Heart left ventricle (tissue), 16 donors: ENCODE measurements around the gene MBLAC2. TPM values are rescaled to one million over a fixed set of nuclear protein-coding genes. Genes with fewer than 3 reads are reported as not detected.

Experiments used
- ATAC-seq, 4 donors: fragments of 200-7000 bp; cut with Tn5 transposase; one replicate each; pipeline ENCODE4 v1.9.1; 2020 to 2022; ENCODE audit warnings: moderate library complexity in 4 of 4, mild to moderate bottlenecking in 3 of 4, moderate number of reproducible peaks in 1 of 4
- DNase-seq, 5 donors: peaks; one replicate each; pipeline ENCODE4 v3.0.0-alpha.2; 2020
- H3K27ac ChIP-seq, 12 donors: fragments of 200-600 bp; sonication (generic) in 4 of 12; one replicate each; pipeline versions ENCODE4 v1.5.0 to v1.8.0; 2016 to 2022; ENCODE audit warnings: mild to moderate bottlenecking in 2 of 12
- H3K27me3 ChIP-seq, 9 donors: fragments of 200-600 bp; sonication (generic) in 2 of 9; one replicate each; pipeline versions ENCODE4 v1.5.1 to v1.8.0; 2016 to 2022; ENCODE audit warnings: mild to moderate bottlenecking in 3 of 9
- H3K36me3 ChIP-seq, 9 donors: fragments of 200-600 bp; sonication (generic) in 2 of 9; one replicate each; pipeline versions ENCODE4 v1.5.0 to v1.8.0; 2018 to 2022; ENCODE audit warnings: mild to moderate bottlenecking in 2 of 9
- H3K4me1 ChIP-seq, 12 donors: fragments of 200-600 bp; sonication (generic) in 4 of 12; one replicate each; pipeline versions ENCODE4 v1.5.0 to v1.8.0; 2016 to 2022; ENCODE audit warnings: mild to moderate bottlenecking in 3 of 12
- H3K4me3 ChIP-seq, 12 donors: fragments of 200-600 bp; sonication (generic) in 4 of 12; one replicate each; pipeline versions ENCODE4 v1.5.0 to v1.8.0; 2017 to 2022; ENCODE audit warnings: mild to moderate bottlenecking in 9 of 12, moderate library complexity in 4 of 12
- H3K9me3 ChIP-seq, 12 donors: fragments of 200-600 bp; sonication (generic) in 4 of 12; one replicate each; pipeline versions ENCODE4 v1.5.0 to v1.8.0; 2016 to 2022; ENCODE audit warnings: mild to moderate bottlenecking in 1 of 12
- WGBS, 4 donors: extraction: QIAGEN DNeasy Blood & Tissue Kit in 2 of 4; methylation state at CpG; one replicate each; pipeline versions ENCODE4 v1.1.5 to v1.1.7; 2013 to 2018; 5-methylcytosine and 5-hydroxymethylcytosine counted together
- intact Hi-C, 10 donors: fragments of 100-400 bp; cut with DNase I; formaldehyde crosslinking; loops; one replicate each; pipeline versions ENCODE4 v1.11.1 to v1.14.2; 2022
- polyA plus RNA-seq, 2 donors: library from polyadenylated mRNA; stranded (reverse); fragments of 200-250 nt; gene quantifications; one replicate each; pipeline ENCODE4 v1.2.3, GENCODE V29; 2013
- total RNA-seq, 9 donors: library from RNA; depleted of rRNA in 2 of 9; stranded (reverse); fragments of >200 nt in 2 of 9; fragmentation: NEBNext Ultra II Directional in 3 of 9; extraction: Animal tissue kit (Norgen Biotek cat#: 25700) in 3 of 9; gene quantifications; one replicate each; pipeline versions ENCODE4 v1.1.0 to v1.2.4, GENCODE V29; 2016 to 2023
- TF ChIP-seq, protein P1 (sequence below), 12 donors: fragments of 200-600 bp; sonication (generic) in 4 of 12; IDR thresholded peaks; one replicate each; pipeline versions ENCODE4 v1.5.0 to v1.8.0; 2018 to 2022; ENCODE audit warnings: antibody characterized with exemption in 12 of 12, mild to moderate bottlenecking in 5 of 12
- donor health status: ischemic (EF 13 %, LVEDD 7.1; RV severe dilation, severe dysfunction).
- donor health status: healthy with polysubstance abuse.
- donor health status: DM: no; HTN: yes; CAD: no.
- donor health status: DM: no; HTN: no; CAD: no.
- donor health status: ischemic (EF 25% LVEDD 6.9; RV normal size, moderate dysfunction).
- donor health status: ischemic (EF 25% LVEDD 5.7; RV mildly dilated, moderate dysfunction).
- donor health status: healthy.
- donor health status: DM: yes; HTN: yes; CAD: no.
- donor health status: ischemic (EF 35%, LVEDD 5.7; RV mildly dilated, moderate dysfunction).
- donor health status: nonischemic (EF 11% LVEDD 7.7; RV severe dilation, severe dysfunction).
- donor health status: DM: yes; HTN: yes; CAD: no.
- donor health status: PGD.
- donor health status: ischemic (EF 29% LVEDD 5.4; RV normal size, mild dysfunction).
- donor health status: nonischemic (EF 23%, LVEDD 6.1; RV moderate dilation, normal function).

MBLAC2 gene
- total and polyA plus RNA-seq, 11 donors = 1.3 to 5.3 (median 3.3) TPM

DNA sequence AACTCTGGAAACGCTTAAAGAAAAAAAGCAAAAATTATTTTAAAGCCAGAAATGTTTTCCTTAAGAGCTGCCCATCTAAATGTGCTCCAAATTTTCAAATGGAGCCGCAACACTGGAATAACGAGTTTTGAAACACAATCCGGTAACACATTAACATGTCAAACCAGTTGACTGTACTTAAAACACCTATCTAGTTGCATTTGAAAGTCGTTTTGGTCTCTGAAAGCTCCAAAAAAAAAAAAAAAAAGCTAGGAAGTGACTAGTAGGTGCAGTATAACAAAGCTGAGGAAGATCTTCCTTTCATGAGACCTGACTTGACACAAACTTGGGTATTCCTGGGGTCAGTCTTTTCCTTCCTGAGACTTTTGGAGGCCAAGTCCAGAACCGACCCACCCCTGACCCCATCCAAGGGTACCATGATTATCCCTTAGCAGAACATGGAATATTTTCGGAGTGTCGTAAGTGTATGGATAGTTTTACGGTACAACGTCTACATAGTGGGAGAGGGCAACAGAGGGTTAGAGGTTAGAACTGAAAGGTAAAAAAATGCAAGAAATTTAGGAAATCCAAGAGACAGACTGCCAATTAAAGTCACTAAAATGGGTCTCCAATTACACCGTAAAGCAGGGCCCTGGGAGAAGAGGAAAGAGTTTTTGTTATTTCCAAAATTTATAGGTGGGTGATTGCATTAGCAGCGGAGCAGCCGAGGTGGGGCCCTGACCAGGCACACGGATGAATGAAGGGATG lies 65.8 kb downstream of the MBLAC2 start:
- H3K27me3 ChIP-seq = no peaks in the 10 kb centered on the region
- H3K4me1 ChIP-seq = peaks cover 0 to 23% (median 13%) of the 10 kb centered on the region in 12 donors
- peak overlapping the region; percentile 49 to 96 (median 80) for H3K4me3 ChIP-seq
- H3K27ac ChIP-seq = peak overlapping the region; percentile 91 to 99 (median 97)
- no peak for DNase-seq
- peaks cover 0 to 36% (median 2%) of the 10 kb centered on the region in 9 donors for H3K36me3 ChIP-seq
- TF ChIP-seq, protein P1, sequence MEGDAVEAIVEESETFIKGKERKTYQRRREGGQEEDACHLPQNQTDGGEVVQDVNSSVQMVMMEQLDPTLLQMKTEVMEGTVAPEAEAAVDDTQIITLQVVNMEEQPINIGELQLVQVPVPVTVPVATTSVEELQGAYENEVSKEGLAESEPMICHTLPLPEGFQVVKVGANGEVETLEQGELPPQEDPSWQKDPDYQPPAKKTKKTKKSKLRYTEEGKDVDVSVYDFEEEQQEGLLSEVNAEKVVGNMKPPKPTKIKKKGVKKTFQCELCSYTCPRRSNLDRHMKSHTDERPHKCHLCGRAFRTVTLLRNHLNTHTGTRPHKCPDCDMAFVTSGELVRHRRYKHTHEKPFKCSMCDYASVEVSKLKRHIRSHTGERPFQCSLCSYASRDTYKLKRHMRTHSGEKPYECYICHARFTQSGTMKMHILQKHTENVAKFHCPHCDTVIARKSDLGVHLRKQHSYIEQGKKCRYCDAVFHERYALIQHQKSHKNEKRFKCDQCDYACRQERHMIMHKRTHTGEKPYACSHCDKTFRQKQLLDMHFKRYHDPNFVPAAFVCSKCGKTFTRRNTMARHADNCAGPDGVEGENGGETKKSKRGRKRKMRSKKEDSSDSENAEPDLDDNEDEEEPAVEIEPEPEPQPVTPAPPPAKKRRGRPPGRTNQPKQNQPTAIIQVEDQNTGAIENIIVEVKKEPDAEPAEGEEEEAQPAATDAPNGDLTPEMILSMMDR (IDR thresholded peaks at IDR 0.05) = no peak
- WGBS, 4 donors = 15 to 20% (median 17%) methylated on average over 14 of the region's 14 CpGs
- ATAC-seq = no peak
- no peaks in the 10 kb centered on the region for H3K9me3 ChIP-seq
- intact Hi-C loops = loop anchor here in 3 of 10 donors (1.0 to 5.0 kb wide), 3 partner anchors 64 to 121 kb away; partner anchors contain the start of genes LYSMD3 (in 2 of the 3), MBLAC2 (in 1 of the 3) and POLR3G (in 1 of the 3)

Other genes starting within 250 kb of the MBLAC2 start
- 10 to 100 TPM in 8 of 9 donors, 1 to 10 TPM in 1; 9.3 to 22.9 (median 18.9) TPM for gene CETN3, start 65.0 kb downstream of the MBLAC2 start, total RNA-seq
- gene CETN3, start 65.0 kb downstream of the MBLAC2 start, polyA plus RNA-seq = 10 to 100 TPM; 13.5 to 28.3 TPM
- 1 to 10 TPM in 3 of 9 donors, under 1 TPM in 6; 0.30 to 1.6 (median 0.67) TPM for gene POLR3G, start 93 bp upstream of the MBLAC2 start, total RNA-seq
- under 1 TPM; 0.57 to 0.62 TPM for gene POLR3G, start 93 bp upstream of the MBLAC2 start, polyA plus RNA-seq
- gene LYSMD3, start 54.8 kb upstream of the MBLAC2 start, total RNA-seq = 10 to 100 TPM; 13.1 to 23.3 (median 18.4) TPM
- 10 to 100 TPM in 1 of 2 donors, 1 to 10 TPM in 1; 5.4 to 20.4 TPM for gene LYSMD3, start 54.8 kb upstream of the MBLAC2 start, polyA plus RNA-seq
- under 1 TPM in 2 of 9 donors, not detected in 7; 0.25 to 0.29 TPM for gene ADGRV1, start 84.0 kb upstream of the MBLAC2 start, total RNA-seq
- not detected for gene ADGRV1, start 84.0 kb upstream of the MBLAC2 start, polyA plus RNA-seq